Upper lobe of left lung (tissue), 6 donors: ENCODE measurements around the gene DLGAP1. TPM values are rescaled to one million over a fixed set of nuclear protein-coding genes. Genes with fewer than 3 reads are reported as not detected.

Experiments used
- ATAC-seq, 2 donors: fragments of 200-7000 bp; cut with Tn5 transposase; one replicate each; pipeline ENCODE4 v1.9.1; 2022; ENCODE audit warnings: mild to moderate bottlenecking in 2 of 2, moderate library complexity in 2 of 2; ENCODE audit not compliant: low FRiP score in 2 of 2
- DNase-seq, 2 donors: peaks; one replicate each; pipeline ENCODE4 v3.0.0-alpha.2; 2019 to 2020
- H3K27ac ChIP-seq, 4 donors: fragments of 200-600 bp; sonication (generic); one replicate each; pipeline ENCODE4 v1.5.1; 2016 to 2019
- H3K27me3 ChIP-seq, 4 donors: fragments of 200-600 bp; sonication (generic); one replicate each; pipeline ENCODE4 v1.5.1; 2017 to 2019
- H3K36me3 ChIP-seq, 4 donors: fragments of 200-600 bp; sonication (generic); one replicate each; pipeline ENCODE4 v1.5.1; 2016 to 2019
- H3K4me1 ChIP-seq, 4 donors: fragments of 200-600 bp; sonication (generic); one replicate each; pipeline ENCODE4 v1.5.1; 2018 to 2019
- H3K4me3 ChIP-seq, 4 donors: fragments of 200-600 bp; sonication (generic); one replicate each; pipeline ENCODE4 v1.5.1; 2017 to 2019; ENCODE audit warnings: mild to moderate bottlenecking in 2 of 4, moderate library complexity in 1 of 4
- H3K9me3 ChIP-seq, 4 donors: fragments of 200-600 bp; sonication (generic); one replicate each; pipeline ENCODE4 v1.5.1; 2018 to 2019
- EP300 ChIP-seq, 4 donors: sonication (generic); formaldehyde crosslinking; IDR thresholded peaks; one replicate each; pipeline ENCODE4 v1.5.1; 2017; ENCODE audit warnings: antibody characterized with exemption in 4 of 4, control low read depth in 2 of 4
- POLR2A ChIP-seq, 4 donors: fragments of 450-650 bp; IDR thresholded peaks; one replicate each; pipeline ENCODE4 v1.5.1; 2016 to 2017; ENCODE audit warnings: antibody characterized with exemption in 4 of 4, mild to moderate bottlenecking in 2 of 4
- POLR2AphosphoS5 ChIP-seq, 2 donors: sonication (generic); formaldehyde crosslinking; IDR thresholded peaks; one replicate each; pipeline ENCODE4 v1.5.1; 2017; ENCODE audit warnings: antibody characterized with exemption in 2 of 2
- WGBS, 2 donors: methylation state at CpG; one replicate each; pipeline ENCODE4 v1.1.5; 2017 to 2018; 5-methylcytosine and 5-hydroxymethylcytosine counted together
- total RNA-seq, 6 donors: library from RNA; depleted of rRNA in 4 of 6; stranded (reverse); fragments of >200 nt in 4 of 6; gene quantifications; one replicate each; pipeline versions ENCODE4 v1.1.0 to v1.2.1, GENCODE V29; 2016 to 2021
- TF ChIP-seq, protein P1 (sequence below), 6 experiments: fragments of 450-650 bp in 4 of 6; fragments of 200-600 bp in 2 of 6; sonication (generic) in 2 of 6; IDR thresholded peaks; one replicate each; pipeline ENCODE4 v1.5.1; 2016 to 2019; ENCODE audit warnings: antibody characterized with exemption in 6 of 6
- donor health status: DM: no; HTN: no; CAD: no; lungs with moderate emphysema.
- donor health status: DM: no; HTN: yes; CAD: no; lungs with severe emphysema.

Gene DLGAP1
- total RNA-seq, 6 donors from 2014 or later: 2.1 to 4.6 (median 3.6) TPM

DNA sequence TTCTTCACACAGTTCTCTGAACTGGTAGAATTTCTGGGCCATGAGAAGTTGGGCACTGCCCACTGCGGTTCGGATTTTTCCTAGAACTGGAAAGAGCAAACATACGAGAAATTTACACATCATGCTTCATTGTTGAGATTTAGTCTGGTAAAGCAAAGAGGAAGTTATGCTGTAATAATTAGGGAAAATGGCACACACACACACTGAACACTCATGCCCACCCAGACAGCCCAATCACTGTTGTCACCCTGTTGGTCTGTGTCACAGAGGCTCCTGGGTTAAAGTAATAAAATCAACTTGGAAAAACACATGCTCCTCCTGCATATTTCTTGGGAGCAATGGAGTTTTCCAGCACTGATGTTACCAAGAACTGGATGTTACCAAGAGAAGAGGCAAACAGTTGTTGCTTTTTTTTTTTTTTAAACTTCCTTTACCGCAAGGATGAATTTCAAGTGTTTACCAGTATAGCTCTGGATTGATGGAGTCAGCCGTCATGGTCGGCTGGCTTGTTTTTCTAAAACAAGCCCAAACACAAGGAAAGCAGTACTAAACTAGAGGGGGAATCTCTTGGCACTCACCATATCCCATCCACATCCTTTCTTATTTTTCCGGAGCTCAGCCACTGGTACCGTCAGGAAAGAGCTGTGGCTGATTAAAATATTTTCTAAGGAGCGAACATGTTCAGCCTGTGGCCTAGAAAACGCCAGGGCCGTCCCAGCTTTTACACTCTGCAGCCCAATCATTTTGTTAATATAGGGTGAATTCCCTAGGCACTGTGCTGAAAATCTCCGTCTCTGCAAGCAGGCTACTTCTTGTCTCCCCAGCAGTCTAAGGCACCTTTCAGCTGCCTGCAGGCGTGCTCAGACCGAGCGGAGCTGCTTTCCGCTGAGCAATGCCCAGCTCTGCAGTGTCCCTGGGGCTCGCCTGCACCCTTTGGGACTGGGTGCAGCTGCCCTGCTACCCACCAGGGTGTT, 946.2 kb downstream of the DLGAP1 start:
- 67 to 75% methylated on average over 14 to 16 of the region's 17 CpGs for WGBS, 2 donors
- Histone ChIP-seq H3K27ac (no peak overlapping the region), H3K9me3 (no peaks in the 10 kb centered on the region), H3K36me3 (no peaks in the 10 kb centered on the region), H3K27me3 (no peaks in the 10 kb centered on the region), H3K4me1 (peaks cover 0 to 4% (median 0%) of the 10 kb centered on the region in 4 donors), H3K4me3 (no peak overlapping the region)
- ATAC-seq (peak; percentile 28 to 67), DNase-seq (peak in 1 of 2 donors; percentile 21)
- TF ChIP-seq, protein P1, sequence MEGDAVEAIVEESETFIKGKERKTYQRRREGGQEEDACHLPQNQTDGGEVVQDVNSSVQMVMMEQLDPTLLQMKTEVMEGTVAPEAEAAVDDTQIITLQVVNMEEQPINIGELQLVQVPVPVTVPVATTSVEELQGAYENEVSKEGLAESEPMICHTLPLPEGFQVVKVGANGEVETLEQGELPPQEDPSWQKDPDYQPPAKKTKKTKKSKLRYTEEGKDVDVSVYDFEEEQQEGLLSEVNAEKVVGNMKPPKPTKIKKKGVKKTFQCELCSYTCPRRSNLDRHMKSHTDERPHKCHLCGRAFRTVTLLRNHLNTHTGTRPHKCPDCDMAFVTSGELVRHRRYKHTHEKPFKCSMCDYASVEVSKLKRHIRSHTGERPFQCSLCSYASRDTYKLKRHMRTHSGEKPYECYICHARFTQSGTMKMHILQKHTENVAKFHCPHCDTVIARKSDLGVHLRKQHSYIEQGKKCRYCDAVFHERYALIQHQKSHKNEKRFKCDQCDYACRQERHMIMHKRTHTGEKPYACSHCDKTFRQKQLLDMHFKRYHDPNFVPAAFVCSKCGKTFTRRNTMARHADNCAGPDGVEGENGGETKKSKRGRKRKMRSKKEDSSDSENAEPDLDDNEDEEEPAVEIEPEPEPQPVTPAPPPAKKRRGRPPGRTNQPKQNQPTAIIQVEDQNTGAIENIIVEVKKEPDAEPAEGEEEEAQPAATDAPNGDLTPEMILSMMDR (IDR thresholded peaks at IDR 0.05): no peak
- TF ChIP-seq POLR2AphosphoS5 (IDR thresholded peaks at IDR 0.05) (no peak), POLR2A (IDR thresholded peaks at IDR 0.05) (no peak), EP300 (IDR thresholded peaks at IDR 0.05) (no peak)

DNA sequence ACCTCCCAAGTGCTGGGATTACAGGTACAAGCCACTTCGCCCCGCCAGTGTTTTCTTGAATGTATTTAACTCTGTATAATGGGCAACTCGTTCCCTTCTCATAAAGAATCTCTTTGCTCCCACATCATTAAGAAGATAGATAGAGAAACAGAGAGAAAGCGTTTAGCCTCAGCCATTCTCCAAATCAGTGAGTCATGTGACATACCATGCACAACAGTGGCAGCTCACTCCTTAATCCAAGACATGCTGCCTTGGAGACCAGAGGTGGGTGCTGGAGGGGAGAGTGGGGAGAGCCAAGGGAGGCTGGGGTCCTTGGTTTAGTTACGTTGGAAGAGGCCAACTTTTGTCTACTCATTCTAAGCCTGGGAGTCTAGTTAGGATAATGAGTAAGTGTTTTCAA, 950.5 kb downstream of the DLGAP1 start:
- Histone ChIP-seq H3K9me3 (no peaks in the 10 kb centered on the region), H3K27me3 (no peaks in the 10 kb centered on the region), H3K27ac (no peak overlapping the region), H3K36me3 (no peaks in the 10 kb centered on the region), H3K4me1 (peaks cover under 1 to 4% (median under 1%) of the 10 kb centered on the region in 4 donors), H3K4me3 (no peak overlapping the region)
- ATAC-seq: no peak
- 84 to 91% methylated on average over 5 of the region's 5 CpGs for WGBS, 2 donors
- TF ChIP-seq, protein P1 (IDR thresholded peaks at IDR 0.05): no peak
- TF ChIP-seq POLR2A (IDR thresholded peaks at IDR 0.05): no peak
- TF ChIP-seq EP300 (IDR thresholded peaks at IDR 0.05): no peak
- no peak for TF ChIP-seq POLR2AphosphoS5 (IDR thresholded peaks at IDR 0.05)
- no peak for DNase-seq

DNA sequence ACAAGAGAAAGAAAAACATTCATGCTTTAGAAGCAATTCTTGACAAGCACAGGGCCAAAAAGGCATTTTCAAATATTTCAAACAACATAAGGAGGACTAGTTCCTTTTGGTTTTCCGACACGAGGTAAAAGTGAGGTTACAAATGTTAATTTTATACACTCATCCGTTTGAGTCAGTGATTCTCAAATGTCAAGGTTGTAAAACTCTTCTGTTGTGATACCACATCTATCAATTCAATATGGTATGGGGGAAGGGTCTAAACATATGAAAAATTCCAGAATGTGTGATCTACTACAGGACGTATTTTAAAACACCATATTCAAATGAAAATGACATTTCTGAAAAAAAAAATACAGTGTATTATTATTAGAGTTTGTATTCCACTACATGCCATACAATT, 952.5 kb downstream of the DLGAP1 start:
- H3K27ac ChIP-seq: no peak overlapping the region
- DNase-seq (no peak), ATAC-seq (no peak)
- WGBS, 2 donors: 83 to 88% methylated on average over 4 of the region's 4 CpGs
- no peak overlapping the region for H3K4me3 ChIP-seq
- H3K9me3 ChIP-seq: no peaks in the 10 kb centered on the region
- H3K4me1 ChIP-seq: peaks cover 7 to 14% (median 10%) of the 10 kb centered on the region in 4 donors
- H3K27me3 ChIP-seq: peaks cover 0 to 6% (median 2%) of the 10 kb centered on the region in 4 donors
- no peak for TF ChIP-seq EP300 (IDR thresholded peaks at IDR 0.05)
- no peak for TF ChIP-seq POLR2AphosphoS5 (IDR thresholded peaks at IDR 0.05)
- no peak for TF ChIP-seq POLR2A (IDR thresholded peaks at IDR 0.05)
- TF ChIP-seq, protein P1 (IDR thresholded peaks at IDR 0.05): no peak
- H3K36me3 ChIP-seq: no peaks in the 10 kb centered on the region

DNA sequence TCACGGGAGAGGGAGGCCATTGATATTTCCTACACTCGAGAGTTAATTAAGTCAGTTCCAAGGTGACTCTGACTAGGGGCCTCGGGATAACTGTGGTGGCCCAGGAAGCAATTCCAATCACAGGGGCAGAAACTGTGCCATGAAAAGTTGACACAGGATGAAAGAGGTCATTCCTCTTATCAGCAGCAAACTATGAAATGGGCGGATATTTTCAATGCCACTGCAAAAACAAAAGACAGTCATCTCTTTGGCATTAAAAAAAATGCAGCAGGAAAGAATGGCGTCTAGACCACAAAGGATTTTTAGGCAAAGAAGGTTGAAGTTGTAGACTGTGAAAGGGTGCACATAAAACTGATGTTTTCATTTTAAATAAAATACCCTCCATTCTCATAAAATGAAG, 955.1 kb downstream of the DLGAP1 start:
- Histone ChIP-seq H3K9me3 (no peaks in the 10 kb centered on the region), H3K36me3 (no peaks in the 10 kb centered on the region), H3K27me3 (peaks cover 0 to 6% (median 2%) of the 10 kb centered on the region in 4 donors), H3K4me1 (peaks cover 7 to 14% (median 10%) of the 10 kb centered on the region in 4 donors), H3K4me3 (no peak overlapping the region), H3K27ac (no peak overlapping the region)
- TF ChIP-seq POLR2AphosphoS5 (IDR thresholded peaks at IDR 0.05) (no peak), EP300 (IDR thresholded peaks at IDR 0.05) (no peak), POLR2A (IDR thresholded peaks at IDR 0.05) (no peak)
- TF ChIP-seq, protein P1 (IDR thresholded peaks at IDR 0.05): no peak
- 42 to 45% methylated on average over 5 of the region's 5 CpGs for WGBS, 2 donors
- ATAC-seq (no peak), DNase-seq (no peak)
